Limb (tissue), 2 donors: ENCODE measurements around the gene ARHGAP19.
A peak's percentile ranks its signal among the peaks of the same experiment; 100 is the strongest.

Experiments used
- DNase-seq, 2 donors: peaks; one replicate each; pipeline ENCODE4 v3.0.0-alpha.2; 2016; ENCODE audit errors: extremely low spot score in 2 of 2

Gene ARHGAP19

GRCh38 chr10:97195706-97196222 is 96.7 kb downstream of the ARHGAP19 start:
- no peak for DNase-seq

- no peak for DNase-seq
These were observed 99.4 kb downstream of the ARHGAP19 start for GRCh38 chr10:97192952-97193435.

GRCh38 chr10:97190450-97190849 is 102.0 kb downstream of the ARHGAP19 start:
- DNase-seq: no peak

- peak in 1 of 2 donors; percentile 61 for DNase-seq
These were observed 104.2 kb downstream of the ARHGAP19 start for GRCh38 chr10:97188261-97188711.

- no peak for DNase-seq
These were observed 105.5 kb downstream of the ARHGAP19 start for GRCh38 chr10:97186911-97187310.

- DNase-seq: peak in 1 of 2 donors; percentile 83
These were observed 106.9 kb downstream of the ARHGAP19 start, which contains the start of gene SLIT1 for GRCh38 chr10:97185326-97186058. SLIT1 (minus strand) TSS chr10:97185959; CDS start chr10:97185674, 285 bp downstream.

GRCh38 chr10:97184971-97185325 is 107.5 kb downstream of the ARHGAP19 start:
- DNase-seq: no peak

GRCh38 chr10:97183314-97183713 is 109.1 kb downstream of the ARHGAP19 start:
- no peak for DNase-seq

- DNase-seq: no peak
These were observed 110.0 kb downstream of the ARHGAP19 start for GRCh38 chr10:97182288-97182990.

- no peak for DNase-seq
These were observed 111.5 kb downstream of the ARHGAP19 start for GRCh38 chr10:97180986-97181385.

GRCh38 chr10:97180363-97180755 is 112.1 kb downstream of the ARHGAP19 start:
- DNase-seq: no peak

GRCh38 chr10:97179731-97180362 is 112.6 kb downstream of the ARHGAP19 start:
- peak in 1 of 2 donors; percentile 73 for DNase-seq

GRCh38 chr10:97179311-97179710 is 113.1 kb downstream of the ARHGAP19 start:
- DNase-seq: no peak

GRCh38 chr10:97178074-97178473 is 114.4 kb downstream of the ARHGAP19 start:
- DNase-seq: no peak

- peak in 1 of 2 donors; percentile 18 for DNase-seq
These were observed 116.2 kb downstream of the ARHGAP19 start for GRCh38 chr10:97176226-97176625.

GRCh38 chr10:97175586-97175985 is 116.9 kb downstream of the ARHGAP19 start:
- DNase-seq: no peak

- DNase-seq: no peak
These were observed 117.5 kb downstream of the ARHGAP19 start for GRCh38 chr10:97174941-97175340.

GRCh38 chr10:97174276-97174775 is 118.1 kb downstream of the ARHGAP19 start:
- no peak for DNase-seq

- DNase-seq: peak in 1 of 2 donors; percentile 3
These were observed 119.4 kb downstream of the ARHGAP19 start for GRCh38 chr10:97173036-97173435.
